ENCODE data around the gene HERPUD2. TPM values are rescaled to one million over a fixed set of nuclear protein-coding genes. Genes with fewer than 3 reads are reported as not detected.

The HERPUD2 gene
- total RNA-seq, 1 experiment from 2014 or later = 36.4 TPM

DNA sequence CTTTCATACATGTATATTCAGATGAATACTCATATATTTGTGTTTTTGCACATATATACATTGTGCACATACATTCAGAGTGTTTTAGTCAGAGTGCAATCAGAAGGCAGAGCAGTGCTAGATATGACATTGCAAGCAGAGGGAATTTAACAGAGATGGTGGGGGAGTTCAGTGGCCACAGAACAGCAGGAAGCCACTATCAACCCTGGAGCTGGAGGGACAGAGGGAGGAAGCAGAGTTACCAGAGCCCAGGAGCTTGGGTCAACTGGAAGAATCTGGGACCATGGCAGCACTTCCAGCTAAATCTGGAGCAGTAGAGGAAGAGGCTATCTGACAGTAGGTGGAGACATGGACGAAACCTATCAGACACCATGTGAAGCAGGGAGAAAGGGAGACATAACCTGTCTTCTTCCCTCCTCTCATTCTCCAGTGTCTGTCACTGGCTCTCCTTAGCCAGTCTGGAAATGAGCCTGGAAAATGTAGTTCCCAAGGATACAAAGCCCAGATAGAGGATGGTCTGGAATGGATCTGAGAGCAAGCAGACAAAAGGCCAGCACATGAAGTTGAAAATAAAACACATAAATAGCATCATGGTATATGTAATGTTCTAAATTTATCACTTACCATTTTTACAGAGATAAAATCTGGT lies 33.6 kb upstream of the HERPUD2 start:
- DNase-seq (ENCODE audit: low read depth, low spot score) (no peak), ATAC-seq (peak; percentile 33; the same call in 1 of the 2 replicates)
- in situ Hi-C loops (cut with HindIII; ENCODE audit: low pct_unique_long_range_greater_than_20kb, low sequenced_read_pairs) = no loop called here
- H3K4me1 ChIP-seq (ENCODE audit: control insufficient read depth, insufficient read depth, low read length) = no peaks in the 10 kb centered on the region
- no TSS peak for BruUV-seq (replicated peaks)
- intact Hi-C loops (cut with micrococcal nuclease; ENCODE audit: unreplicated experiment) = no loop called here
- H3K27me3 ChIP-seq (ENCODE audit: control insufficient read depth, insufficient read depth, low read length) = peaks cover 4% of the 10 kb centered on the region; the same call in 1 of the 2 replicates
- CTCF ChIA-PET = no interaction called here
- H3K4me3 ChIP-seq (ENCODE audit: low read depth in 2 of 2, low read length in 2 of 2) = no peak overlapping the region
- POLR2A ChIA-PET = interaction anchor here (0.5 kb wide), 1 partner anchor 11 kb away, joined by 3 read pairs; no protein-coding TSS in a partner anchor
- no peaks in the 10 kb centered on the region for H3K9me3 ChIP-seq (ENCODE audit: control insufficient read depth, insufficient read depth, low read depth, low read length)
- no peak for TF ChIP-seq POLR2AphosphoS5 (IDR thresholded peaks at IDR 0.05; ENCODE audit: low read depth, low read length)
- no peak for TF ChIP-seq TCF7L2 (IDR thresholded peaks at IDR 0.05; ENCODE audit: low read depth, low read length)
- TF ChIP-seq SIN3A (IDR thresholded peaks at IDR 0.05; ENCODE audit: borderline replicate concordance, insufficient read depth, low read depth, low read length) = no peak
- TF ChIP-seq, protein P1, sequence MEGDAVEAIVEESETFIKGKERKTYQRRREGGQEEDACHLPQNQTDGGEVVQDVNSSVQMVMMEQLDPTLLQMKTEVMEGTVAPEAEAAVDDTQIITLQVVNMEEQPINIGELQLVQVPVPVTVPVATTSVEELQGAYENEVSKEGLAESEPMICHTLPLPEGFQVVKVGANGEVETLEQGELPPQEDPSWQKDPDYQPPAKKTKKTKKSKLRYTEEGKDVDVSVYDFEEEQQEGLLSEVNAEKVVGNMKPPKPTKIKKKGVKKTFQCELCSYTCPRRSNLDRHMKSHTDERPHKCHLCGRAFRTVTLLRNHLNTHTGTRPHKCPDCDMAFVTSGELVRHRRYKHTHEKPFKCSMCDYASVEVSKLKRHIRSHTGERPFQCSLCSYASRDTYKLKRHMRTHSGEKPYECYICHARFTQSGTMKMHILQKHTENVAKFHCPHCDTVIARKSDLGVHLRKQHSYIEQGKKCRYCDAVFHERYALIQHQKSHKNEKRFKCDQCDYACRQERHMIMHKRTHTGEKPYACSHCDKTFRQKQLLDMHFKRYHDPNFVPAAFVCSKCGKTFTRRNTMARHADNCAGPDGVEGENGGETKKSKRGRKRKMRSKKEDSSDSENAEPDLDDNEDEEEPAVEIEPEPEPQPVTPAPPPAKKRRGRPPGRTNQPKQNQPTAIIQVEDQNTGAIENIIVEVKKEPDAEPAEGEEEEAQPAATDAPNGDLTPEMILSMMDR (IDR thresholded peaks at IDR 0.05) = no peak
- TF ChIP-seq, protein P2, sequence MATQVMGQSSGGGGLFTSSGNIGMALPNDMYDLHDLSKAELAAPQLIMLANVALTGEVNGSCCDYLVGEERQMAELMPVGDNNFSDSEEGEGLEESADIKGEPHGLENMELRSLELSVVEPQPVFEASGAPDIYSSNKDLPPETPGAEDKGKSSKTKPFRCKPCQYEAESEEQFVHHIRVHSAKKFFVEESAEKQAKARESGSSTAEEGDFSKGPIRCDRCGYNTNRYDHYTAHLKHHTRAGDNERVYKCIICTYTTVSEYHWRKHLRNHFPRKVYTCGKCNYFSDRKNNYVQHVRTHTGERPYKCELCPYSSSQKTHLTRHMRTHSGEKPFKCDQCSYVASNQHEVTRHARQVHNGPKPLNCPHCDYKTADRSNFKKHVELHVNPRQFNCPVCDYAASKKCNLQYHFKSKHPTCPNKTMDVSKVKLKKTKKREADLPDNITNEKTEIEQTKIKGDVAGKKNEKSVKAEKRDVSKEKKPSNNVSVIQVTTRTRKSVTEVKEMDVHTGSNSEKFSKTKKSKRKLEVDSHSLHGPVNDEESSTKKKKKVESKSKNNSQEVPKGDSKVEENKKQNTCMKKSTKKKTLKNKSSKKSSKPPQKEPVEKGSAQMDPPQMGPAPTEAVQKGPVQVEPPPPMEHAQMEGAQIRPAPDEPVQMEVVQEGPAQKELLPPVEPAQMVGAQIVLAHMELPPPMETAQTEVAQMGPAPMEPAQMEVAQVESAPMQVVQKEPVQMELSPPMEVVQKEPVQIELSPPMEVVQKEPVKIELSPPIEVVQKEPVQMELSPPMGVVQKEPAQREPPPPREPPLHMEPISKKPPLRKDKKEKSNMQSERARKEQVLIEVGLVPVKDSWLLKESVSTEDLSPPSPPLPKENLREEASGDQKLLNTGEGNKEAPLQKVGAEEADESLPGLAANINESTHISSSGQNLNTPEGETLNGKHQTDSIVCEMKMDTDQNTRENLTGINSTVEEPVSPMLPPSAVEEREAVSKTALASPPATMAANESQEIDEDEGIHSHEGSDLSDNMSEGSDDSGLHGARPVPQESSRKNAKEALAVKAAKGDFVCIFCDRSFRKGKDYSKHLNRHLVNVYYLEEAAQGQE (IDR thresholded peaks at IDR 0.05; ENCODE audit: insufficient read depth in 1 of 2, low read depth in 2 of 2, low read length in 1 of 2) = no peak
- no peaks in the 10 kb centered on the region for H3K36me3 ChIP-seq (ENCODE audit: control insufficient read depth, insufficient read depth, low read length)
- no peak overlapping the region for H3K27ac ChIP-seq (ENCODE audit: low read length)

DNA sequence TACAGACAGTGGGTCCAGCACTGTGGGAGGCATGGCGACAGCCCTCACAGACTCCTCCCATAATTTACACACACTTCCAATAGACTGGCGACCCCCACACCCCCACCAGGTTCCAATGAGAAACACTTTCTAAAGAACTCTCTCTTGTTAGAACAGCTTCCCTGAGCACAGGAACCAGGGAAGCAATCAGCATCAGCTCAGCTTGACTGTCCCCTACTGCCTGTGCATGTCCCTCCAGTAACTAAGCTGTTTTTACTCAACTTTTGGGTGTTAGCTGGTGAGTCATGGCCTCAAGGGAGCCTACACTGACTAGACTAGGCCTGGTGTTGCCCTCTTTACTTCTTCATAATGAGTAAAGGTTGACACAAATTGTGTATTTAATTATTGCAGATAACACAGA lies 32.6 kb upstream of the HERPUD2 start:
- ATAC-seq (no peak), DNase-seq (ENCODE audit: low read depth, low spot score) (no peak)
- no TSS peak for BruUV-seq (replicated peaks)
- Histone ChIP-seq H3K27me3 (ENCODE audit: control insufficient read depth, insufficient read depth, low read length) (peaks cover 7% of the 10 kb centered on the region; the same call in 1 of the 2 replicates), H3K4me1 (ENCODE audit: control insufficient read depth, insufficient read depth, low read length) (no peaks in the 10 kb centered on the region), H3K4me3 (ENCODE audit: low read depth in 2 of 2, low read length in 2 of 2) (no peak overlapping the region), H3K36me3 (ENCODE audit: control insufficient read depth, insufficient read depth, low read length) (no peaks in the 10 kb centered on the region), H3K9me3 (ENCODE audit: control insufficient read depth, insufficient read depth, low read depth, low read length) (no peaks in the 10 kb centered on the region), H3K27ac (ENCODE audit: low read length) (no peak overlapping the region)
- ChIA-PET POLR2A (no interaction called here), CTCF (no interaction called here)
- in situ Hi-C loops (cut with HindIII; ENCODE audit: low pct_unique_long_range_greater_than_20kb, low sequenced_read_pairs) = no loop called here
- intact Hi-C loops (cut with micrococcal nuclease; ENCODE audit: unreplicated experiment) = no loop called here
- TF ChIP-seq, protein P2 (IDR thresholded peaks at IDR 0.05; ENCODE audit: insufficient read depth in 1 of 2, low read depth in 2 of 2, low read length in 1 of 2) = no peak
- no peak for TF ChIP-seq SIN3A (IDR thresholded peaks at IDR 0.05; ENCODE audit: borderline replicate concordance, insufficient read depth, low read depth, low read length)
- no peak for TF ChIP-seq POLR2AphosphoS5 (IDR thresholded peaks at IDR 0.05; ENCODE audit: low read depth, low read length)
- TF ChIP-seq, protein P1 (IDR thresholded peaks at IDR 0.05) = no peak
- TF ChIP-seq TCF7L2 (IDR thresholded peaks at IDR 0.05; ENCODE audit: low read depth, low read length) = no peak

Data from Panc1 (cell line).